ENCODE results near the gene TSC22D1.

The TSC22D1 gene

DNA sequence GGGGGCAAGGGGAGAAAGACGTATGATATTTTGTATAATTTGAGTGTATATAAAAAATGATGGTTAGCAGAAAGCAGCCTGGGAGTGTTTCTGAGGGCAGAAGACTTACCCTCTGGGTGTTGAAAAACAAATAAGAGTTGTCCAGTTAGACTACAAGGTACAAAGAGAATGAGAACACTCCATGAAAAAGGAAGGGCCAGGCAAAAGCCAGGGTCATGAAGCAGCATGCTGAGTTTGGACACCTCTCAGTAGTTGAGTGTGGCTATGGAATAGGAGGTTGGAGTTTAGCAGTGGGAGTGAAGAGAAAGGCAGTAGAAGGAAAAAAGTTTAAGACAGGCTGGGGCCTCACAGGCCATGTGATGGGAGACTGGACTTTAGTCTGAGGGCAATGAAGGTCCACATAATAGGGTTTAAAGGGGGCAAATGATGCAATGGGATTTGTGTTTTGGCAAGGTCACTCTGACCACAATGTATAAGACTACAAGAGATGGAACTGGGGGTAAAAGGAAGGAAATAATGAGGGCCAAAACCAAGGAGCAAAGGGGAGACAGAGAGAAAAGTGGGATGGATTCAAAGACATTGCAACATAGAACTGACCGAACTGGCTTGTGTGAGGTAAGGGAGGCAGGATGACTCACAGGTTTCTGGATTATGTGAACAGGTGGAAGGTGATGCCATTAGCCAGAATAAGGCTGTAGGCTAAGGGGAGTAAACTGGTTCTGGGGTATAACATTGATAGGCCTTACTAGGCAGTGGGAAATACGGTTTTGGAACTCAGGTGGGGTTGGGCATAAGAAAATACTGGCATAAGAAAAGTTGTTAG is 125.9 kb downstream of the TSC22D1 start:
- no peak for DNase-seq

GRCh38 chr13:44448875-44449274 is 127.3 kb downstream of the TSC22D1 start:
- no peak for DNase-seq

DNA sequence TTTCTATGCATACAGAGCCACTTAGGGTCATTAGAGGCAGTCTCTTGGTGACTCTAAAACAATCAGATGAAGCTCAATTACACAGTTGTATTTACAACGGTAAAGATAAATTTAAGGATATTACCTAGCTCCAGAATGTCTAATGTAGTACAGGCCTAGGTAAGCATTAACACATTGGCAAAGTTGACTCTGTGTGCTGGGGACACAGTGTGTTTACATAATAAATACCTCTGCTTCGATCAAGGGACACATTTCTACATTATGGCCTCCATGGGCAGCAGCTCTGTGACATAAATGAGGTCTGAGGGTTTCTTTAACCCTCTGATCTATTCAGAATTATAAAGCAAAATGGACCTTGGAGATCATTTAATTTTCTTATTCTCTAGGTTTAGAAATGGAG is 127.8 kb downstream of the TSC22D1 start:
- no peak for DNase-seq

DNA sequence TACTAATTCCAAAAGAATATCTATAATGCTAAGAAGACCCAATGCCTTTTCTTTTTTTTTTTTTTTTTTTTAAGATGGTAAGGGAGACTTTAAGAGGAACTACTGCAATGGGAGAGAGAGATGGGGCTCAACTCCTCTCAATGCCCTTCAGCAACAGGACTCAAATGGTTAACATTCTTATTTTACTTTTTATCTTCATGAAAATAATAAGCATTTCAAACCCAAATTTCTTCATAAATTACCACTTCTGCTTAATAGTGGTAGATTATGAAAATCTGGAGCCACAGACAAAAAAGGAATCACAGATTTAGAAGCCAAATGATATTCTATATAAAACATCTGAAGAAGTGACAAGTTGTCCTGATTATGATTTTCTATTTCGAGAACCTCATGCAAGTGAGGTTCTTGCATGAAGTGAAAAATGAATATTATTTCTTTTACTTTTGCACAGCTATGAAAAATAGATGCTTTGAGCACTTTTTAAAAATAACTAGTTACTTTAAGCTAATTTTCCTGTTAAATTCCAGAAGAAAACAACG is 128.3 kb downstream of the TSC22D1 start:
- no peak for DNase-seq

GRCh38 chr13:44440046-44440608 is 136.0 kb downstream of the TSC22D1 start:
- DNase-seq: no peak

DNA sequence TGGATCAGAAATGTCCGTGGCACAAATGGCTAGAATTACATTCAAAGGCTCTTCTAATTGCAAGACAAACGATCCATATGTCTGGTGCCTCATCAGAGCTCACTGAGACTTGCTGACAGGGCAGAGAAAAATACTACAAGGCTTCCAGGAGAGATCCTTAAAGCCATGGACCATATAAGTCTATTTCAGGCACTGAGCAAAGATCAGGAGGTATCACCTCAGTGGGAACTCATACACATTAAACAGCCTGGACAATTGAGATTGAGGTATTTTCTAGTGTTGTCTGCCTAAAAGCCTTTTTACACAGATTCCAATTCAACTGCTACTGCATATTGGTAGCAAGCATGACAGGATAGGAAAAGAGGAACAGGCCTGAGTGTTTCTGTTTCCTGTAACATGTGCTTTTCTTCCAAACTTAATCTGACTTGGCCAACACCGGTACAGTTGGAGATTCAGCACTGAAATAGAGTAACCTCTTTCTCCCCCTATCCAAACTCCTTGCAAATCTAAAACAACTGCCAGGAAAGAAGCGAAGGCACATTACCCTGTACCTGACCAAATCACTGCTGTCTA is 136.6 kb downstream of the TSC22D1 start:
- DNase-seq: no peak

- DNase-seq: no peak
Measured at GRCh38 chr13:44438234-44438579, 137.9 kb downstream of the TSC22D1 start.

DNA sequence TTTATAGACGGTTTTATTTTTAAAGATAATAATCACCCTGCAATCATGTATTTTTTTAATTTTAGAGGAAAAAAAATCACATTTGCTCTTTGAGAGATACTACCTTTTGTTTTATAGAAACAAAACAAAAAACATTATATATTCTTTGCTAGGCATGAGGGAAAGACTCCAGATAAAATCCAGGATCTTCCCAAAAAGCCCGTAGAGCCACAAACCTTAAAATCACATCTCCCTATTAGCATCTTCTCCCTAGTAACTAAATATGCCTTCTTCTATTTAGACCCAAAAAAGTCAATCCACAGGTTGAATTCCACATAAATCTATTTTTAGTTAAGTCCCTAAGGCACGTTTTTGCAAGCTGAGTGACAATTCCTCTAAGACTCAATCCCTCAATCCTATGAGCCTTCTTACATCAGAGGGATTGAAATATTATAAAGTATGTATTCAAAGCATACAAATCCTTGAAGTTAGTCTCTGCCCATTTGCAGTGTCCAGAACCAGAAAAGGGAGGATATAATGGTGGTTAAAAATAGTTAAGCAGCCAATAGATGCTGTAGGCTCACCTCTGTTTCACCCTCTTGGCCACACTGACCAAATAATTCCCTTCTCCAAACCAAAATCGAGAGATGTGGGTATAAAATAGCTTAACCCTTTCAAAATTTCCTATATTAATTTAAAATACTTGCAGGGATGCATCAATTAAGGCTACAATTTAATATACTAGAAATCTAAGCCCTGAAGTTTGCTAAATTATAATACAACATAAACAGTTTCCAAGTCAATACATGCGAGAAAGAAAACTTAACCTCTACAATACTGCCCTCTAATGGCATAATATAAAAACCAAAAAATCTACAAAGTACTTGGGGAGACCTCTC is 138.5 kb downstream of the TSC22D1 start:
- peak; percentile 48 for DNase-seq

- DNase-seq: peak; percentile 76
Measured at GRCh38 chr13:44436589-44437337, 139.4 kb downstream of the TSC22D1 start.

DNA sequence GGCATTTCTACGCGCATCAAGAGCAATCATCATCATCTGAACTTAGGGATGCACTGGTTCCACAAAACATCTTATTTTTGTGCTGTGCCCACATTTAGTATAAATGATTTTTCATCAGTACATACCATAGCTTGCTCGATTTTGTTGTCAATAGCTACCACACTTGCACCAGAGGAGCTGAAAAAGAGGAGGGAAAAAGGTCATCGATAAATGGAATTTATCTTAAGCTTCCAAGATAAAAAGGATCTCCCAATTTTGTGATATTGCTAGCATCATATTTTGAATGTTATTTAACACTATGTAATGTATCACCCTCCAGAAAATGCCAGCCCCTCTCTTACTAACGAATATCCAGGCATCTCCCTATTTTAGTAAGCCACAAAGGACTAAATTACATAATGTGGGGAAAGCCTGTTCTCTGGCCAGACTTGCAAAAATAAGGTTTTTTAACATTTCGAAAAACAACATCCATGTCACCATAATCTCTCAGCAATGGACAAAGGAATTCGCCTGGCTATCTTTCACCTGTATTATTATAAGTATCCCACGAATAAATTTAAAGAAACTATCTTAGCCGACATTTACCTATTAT is 140.1 kb downstream of the TSC22D1 start:
- no peak for DNase-seq

DNA sequence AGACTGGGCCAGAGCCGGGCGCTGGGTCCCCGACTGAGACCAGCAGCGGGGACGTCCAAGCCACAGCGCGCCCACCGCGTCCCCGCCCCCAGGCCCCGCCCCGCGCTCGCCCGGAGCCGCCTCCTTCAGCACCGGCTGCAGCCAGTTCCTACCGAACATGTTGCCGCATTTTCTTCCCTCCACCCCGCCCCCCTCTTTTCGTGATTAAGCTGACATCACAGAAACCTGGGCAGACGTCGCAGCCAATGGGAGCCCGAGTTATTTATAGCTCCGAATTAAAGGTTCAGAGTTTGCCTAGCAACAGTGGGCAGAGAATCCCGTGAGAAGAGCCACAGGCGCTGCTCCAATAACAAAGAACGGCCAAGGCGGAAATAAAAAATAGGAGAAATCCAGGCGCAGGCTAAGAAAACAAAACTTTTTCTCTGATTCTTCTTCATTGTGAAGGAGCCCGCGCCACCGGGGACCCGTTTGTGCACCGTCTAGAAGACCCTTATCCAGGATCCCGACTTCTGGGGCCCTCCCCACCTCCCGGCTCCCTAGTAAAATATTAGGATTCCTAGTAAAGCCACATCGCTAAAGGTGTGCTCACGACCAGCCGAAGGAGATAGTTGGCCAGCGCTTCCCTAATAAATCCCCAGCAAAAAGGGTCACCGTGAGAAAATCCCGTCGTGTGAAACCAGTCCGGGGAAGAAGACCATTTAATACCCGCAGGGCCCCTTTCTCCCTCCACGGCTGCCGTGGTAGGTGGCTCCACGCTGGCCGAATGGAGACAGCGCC is 140.8 kb downstream of the TSC22D1 start:
- peak; percentile 90 for DNase-seq

- DNase-seq: no peak
Measured at GRCh38 chr13:44434766-44435141, 141.4 kb downstream of the TSC22D1 start.

DNA sequence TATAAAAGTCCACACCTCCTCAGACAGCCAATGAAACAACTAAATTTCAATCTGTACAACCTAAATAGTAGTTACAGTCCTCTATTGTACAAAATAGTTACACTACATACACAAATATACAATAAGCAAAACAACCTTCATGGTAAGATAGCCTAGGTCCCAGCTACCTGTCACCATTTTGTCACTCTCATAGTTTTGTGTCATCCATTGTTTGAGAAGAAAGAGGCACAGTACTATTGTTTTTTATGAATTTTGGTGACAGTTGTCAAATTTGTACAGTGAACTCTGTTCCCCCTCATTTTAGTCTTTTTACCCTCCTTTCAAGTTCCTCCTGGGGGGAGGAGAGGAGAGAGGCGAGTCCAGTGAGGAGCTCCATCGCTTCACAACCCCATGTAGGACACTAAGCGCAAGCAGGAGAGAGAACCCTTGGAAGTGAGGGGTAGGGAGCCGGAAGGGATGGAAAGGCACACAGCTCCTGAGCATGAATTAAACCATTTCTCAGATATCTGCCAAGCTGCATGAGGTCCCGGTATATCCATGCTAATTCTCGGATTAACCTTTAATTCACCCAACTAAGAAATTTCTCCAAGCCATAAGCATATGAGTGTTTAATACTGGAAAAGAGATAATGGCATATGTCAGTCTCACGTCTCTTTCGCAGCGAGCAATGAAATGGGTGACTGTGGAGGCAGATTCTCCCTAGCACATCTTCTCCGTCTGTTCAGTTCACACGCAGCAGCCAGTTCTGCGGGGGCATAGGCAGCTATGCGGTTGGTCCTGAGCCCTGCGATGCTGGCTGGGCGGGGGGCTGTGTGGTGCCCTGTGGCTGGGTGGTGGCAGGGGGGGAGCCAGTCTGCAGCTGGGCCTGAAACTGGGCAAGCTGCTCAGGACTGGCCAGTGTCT is 142.0 kb downstream of the TSC22D1 start:
- no peak for DNase-seq

DNA sequence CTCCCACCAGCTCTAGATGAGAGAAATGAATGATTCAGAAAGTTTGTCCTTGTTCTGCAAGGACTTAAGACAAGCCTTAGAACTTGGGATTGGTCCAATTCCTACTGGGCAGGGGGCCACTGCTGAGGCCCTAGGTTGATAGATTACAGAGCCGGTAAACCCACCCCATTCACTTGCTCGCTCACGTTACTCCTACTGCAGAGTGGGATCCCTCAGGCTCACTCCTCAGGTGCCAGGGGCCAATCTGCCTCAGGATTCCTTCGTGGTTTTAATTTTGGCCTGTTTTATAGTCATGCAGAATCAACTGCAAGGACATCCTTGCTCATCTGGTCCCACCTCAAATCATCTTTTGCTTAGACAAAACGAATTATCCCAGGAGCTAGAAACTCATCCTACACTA is 143.5 kb downstream of the TSC22D1 start:
- DNase-seq: no peak

GRCh38 chr13:44431150-44431549 is 145.0 kb downstream of the TSC22D1 start:
- DNase-seq: no peak

GRCh38 chr13:44429311-44429710 is 146.8 kb downstream of the TSC22D1 start:
- no peak for DNase-seq

GRCh38 chr13:44426461-44426860 is 149.7 kb downstream of the TSC22D1 start:
- DNase-seq: no peak

DNA sequence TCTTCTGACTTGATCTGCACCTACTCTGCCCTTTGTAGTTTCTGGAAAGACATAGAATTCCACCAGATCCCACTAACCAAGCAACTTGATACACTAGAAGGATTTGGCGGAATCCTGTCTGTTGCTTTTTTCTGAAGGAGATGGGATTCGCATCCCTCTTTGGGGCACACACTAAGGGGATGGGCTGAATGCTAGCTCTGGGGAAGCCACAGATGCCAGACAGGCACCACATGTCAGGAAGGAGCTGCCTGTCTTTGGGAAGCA is 150.4 kb downstream of the TSC22D1 start:
- DNase-seq: no peak

GRCh38 chr13:44425041-44425814 is 150.9 kb downstream of the TSC22D1 start:
- DNase-seq: no peak

- DNase-seq: no peak
Measured at GRCh38 chr13:44423824-44424223, 152.3 kb downstream of the TSC22D1 start.
